Activated naive CD4-positive, alpha-beta T cell treated with anti-CD3 and anti-CD28 coated beads for 36 hours (primary cell): ENCODE measurements around the gene AMDHD1. TPM values are rescaled to one million over a fixed set of nuclear protein-coding genes. Genes with fewer than 3 reads are reported as not detected.
A peak's percentile ranks its signal among the peaks of the same experiment; 100 is the strongest.

Source experiments
- CTCF ChIA-PET: fragments of 350-600 bp; sonication (Branson Sonifier 250); formaldehyde crosslinking; loops from one replicate; lab custom pipeline; 2021; ENCODE audit warnings: antibody characterized with exemption; lab: Charles Lee
- DNase-seq: peaks from one replicate; pipeline ENCODE4 v3.0.0-alpha.2; 2020
- H3K27ac Mint-ChIP-seq: one replicate; pipeline ENCODE4 v1.8.0; 2021; ENCODE audit warnings: mild to moderate bottlenecking, mixed read lengths
- H3K27me3 Mint-ChIP-seq: one replicate; pipeline ENCODE4 v1.8.0; 2021; ENCODE audit warnings: low read depth, mixed read lengths
- H3K36me3 Mint-ChIP-seq: one replicate; pipeline ENCODE4 v1.8.0; 2021; ENCODE audit warnings: low read depth, mixed read lengths
- H3K4me1 Mint-ChIP-seq: one replicate; pipeline ENCODE4 v1.8.0; 2021; ENCODE audit warnings: low read depth, mixed read lengths
- H3K4me3 Mint-ChIP-seq: one replicate; pipeline ENCODE4 v1.8.0; 2021; ENCODE audit warnings: mild to moderate bottlenecking, moderate library complexity, mixed read lengths
- H3K9me3 Mint-ChIP-seq: one replicate; pipeline ENCODE4 v1.8.0; 2021; ENCODE audit warnings: mixed read lengths
- intact Hi-C: fragments of 100-400 bp; cut with micrococcal nuclease; formaldehyde crosslinking; loops from one replicate; pipeline ENCODE4 v1.15.1; 2023
- total RNA-seq, 2 experiments: library from RNA; stranded (reverse); gene quantifications; one replicate each; pipeline ENCODE4 v1.2.3, GENCODE V29; 2021

AMDHD1 gene
- total RNA-seq, 2 experiments from 2014 or later: 0.52 to 0.69 TPM

DNA sequence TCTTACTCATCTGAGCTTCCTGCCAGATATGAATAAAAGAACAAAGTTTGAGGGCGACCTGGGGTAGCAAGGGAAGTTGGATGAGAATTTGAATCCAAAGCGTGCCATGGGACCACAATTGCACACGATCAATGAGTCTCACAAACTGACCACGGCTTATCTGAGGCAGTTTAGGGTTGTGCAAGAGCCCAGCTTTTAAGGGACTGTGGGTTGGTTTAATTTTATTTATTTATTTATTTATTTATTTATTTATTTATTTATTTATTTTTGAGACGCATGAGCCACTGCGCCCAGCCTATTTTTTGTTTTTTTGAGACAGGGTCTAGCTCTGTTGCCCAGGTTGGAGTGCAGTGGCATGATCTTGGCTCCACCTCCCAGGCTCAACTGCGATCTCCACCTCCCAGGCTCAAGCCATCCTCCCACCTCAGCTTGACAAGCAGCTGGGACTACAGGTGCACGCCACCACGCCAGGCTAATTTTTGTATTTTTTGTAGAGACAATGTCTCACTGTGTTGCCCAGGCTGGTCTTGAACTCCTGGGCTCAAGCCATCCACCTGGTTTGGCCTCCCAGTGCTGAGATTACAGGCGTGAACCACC, 1.1 kb downstream of the AMDHD1 start:
- CTCF ChIA-PET: interaction anchor here (0.6 to 3.4 kb wide), 5 partner anchors 7 to 54 kb away, joined by 3 to 18 read pairs (median 3); no protein-coding TSS in a partner anchor
- Mint-ChIP-seq H3K9me3 (no peaks in the 10 kb centered on the region), H3K27ac (no peak overlapping the region), H3K36me3 (no peaks in the 10 kb centered on the region), H3K27me3 (no peaks in the 10 kb centered on the region), H3K4me1 (peaks cover 4% of the 10 kb centered on the region), H3K4me3 (peak overlapping the region; percentile 86)
- no peak for DNase-seq
- intact Hi-C loops: loop anchor here (5.0 to 10.0 kb wide), 7 partner anchors 268 to 1487 kb away; partner anchors contain the start of genes CDK17, CEP83, FGD6 and METAP2

DNA sequence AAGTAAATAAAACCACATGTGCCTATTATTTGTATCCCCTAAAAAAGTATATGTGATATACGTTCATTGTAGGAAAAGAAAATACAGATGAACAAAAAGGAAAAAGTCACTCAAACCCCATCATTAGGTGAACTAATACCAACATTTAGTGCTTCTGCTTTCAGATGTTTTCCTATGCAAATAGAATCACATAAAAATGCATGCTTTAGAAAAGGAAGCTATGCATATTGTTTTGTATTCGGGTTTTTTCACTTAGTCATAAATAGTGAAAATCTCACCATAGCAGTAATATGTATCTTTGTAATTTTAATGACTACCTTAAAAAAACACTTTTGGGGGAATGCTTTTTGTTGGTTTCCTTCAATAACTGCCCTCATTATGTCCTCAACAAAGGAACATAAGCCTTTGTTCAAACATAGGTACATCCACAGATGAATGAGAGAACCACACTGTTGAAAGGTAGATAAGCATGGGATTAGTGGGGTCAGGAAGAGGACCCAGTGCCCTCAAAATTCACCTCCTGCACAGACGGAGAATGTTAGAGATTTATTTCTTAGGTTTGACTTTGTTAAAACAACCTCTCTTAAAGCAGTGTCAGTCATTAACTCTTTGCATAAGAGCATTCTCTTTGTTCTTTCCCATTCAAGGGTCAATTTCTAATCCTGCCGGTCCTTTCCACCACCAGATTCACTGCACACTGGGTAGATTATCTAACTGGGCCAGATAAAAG, 6.5 kb downstream of the AMDHD1 start:
- H3K4me3 Mint-ChIP-seq: no peak overlapping the region
- intact Hi-C loops: loop anchor here (10.0 kb wide), 1 partner anchor 455 kb away; the partner anchor contains the start of gene CDK17
- no peaks in the 10 kb centered on the region for H3K9me3 Mint-ChIP-seq
- DNase-seq: no peak
- no peaks in the 10 kb centered on the region for H3K4me1 Mint-ChIP-seq
- H3K27me3 Mint-ChIP-seq: peaks cover 7% of the 10 kb centered on the region
- no peaks in the 10 kb centered on the region for H3K36me3 Mint-ChIP-seq
- no peak overlapping the region for H3K27ac Mint-ChIP-seq
- CTCF ChIA-PET: no interaction called here

GRCh38 chr12:95951515-95951914, 8.4 kb downstream of the AMDHD1 start:
- no peaks in the 10 kb centered on the region for H3K4me1 Mint-ChIP-seq
- CTCF ChIA-PET: interaction anchor here (0.9 kb wide), 1 partner anchor 8 kb away, joined by 3 read pairs; the partner anchor contains the start of gene AMDHD1
- H3K36me3 Mint-ChIP-seq: no peaks in the 10 kb centered on the region
- no peaks in the 10 kb centered on the region for H3K9me3 Mint-ChIP-seq
- intact Hi-C loops: no loop called here
- H3K4me3 Mint-ChIP-seq: no peak overlapping the region
- no peak overlapping the region for H3K27ac Mint-ChIP-seq
- H3K27me3 Mint-ChIP-seq: peaks cover 7% of the 10 kb centered on the region
- DNase-seq: no peak

DNA sequence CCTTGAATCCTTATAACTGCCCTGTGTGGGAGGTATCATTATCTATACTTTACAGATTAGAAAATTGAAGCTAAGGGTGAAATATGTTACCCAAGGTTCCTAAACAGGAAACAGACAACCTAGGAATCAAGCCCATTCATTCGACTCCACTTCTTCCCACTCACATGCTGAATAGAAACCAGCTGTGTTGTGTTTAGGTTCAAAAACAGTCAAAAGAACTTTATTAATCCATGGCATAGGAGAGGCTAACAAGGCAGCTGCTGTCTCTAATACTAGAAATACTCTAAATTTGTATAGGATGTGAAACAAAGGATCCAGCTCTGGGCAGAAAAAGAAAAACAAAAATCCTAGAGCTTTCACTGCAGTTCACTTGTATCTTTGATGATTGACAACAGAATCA, 9.9 kb downstream of the AMDHD1 start:
- Mint-ChIP-seq H3K27me3 (peaks cover 7% of the 10 kb centered on the region), H3K9me3 (no peaks in the 10 kb centered on the region), H3K36me3 (no peaks in the 10 kb centered on the region), H3K27ac (no peak overlapping the region), H3K4me3 (no peak overlapping the region), H3K4me1 (no peaks in the 10 kb centered on the region)
- CTCF ChIA-PET: interaction anchor here (0.6 to 3.5 kb wide), 5 partner anchors 34 to 458 kb away, joined by 3 to 13 read pairs (median 4); no protein-coding TSS in a partner anchor
- DNase-seq: no peak
- intact Hi-C loops: no loop called here

DNA sequence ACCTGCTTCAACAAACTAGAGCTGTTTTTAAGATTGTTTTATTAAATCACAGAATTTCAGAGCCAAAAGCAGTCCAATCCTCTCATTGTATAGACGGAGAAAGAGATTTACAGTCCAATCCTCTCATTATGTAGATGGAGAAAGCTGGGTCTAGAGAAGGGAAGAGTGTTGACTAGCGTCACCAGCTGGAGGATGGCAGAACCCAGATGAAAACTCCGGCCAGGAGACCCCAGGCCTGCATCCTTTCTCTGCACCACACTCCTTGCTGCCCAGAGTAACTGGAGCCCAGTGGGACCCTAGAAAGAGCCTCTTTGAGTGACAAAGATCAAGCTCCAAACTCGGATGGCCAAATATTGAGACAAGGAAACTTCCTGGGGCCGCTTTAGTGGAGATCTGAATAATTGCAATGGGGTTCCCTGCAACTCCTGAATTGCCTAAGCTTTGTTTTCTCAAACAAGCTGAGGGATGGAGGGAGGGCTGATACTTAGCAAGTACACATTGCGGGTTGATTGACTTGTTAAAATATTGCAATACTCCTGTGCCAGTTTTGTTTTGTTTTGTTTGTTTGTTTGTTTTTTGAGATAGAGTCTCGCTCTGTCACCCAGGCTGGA, 12.5 kb downstream of the AMDHD1 start:
- H3K4me3 Mint-ChIP-seq: no peak overlapping the region
- no peak for DNase-seq
- no peaks in the 10 kb centered on the region for H3K4me1 Mint-ChIP-seq
- CTCF ChIA-PET: interaction anchor here (1.1 to 3.5 kb wide), 4 partner anchors 12 to 43 kb away, joined by 3 to 13 read pairs (median 8); partner anchors contain the start of genes AMDHD1 and CCDC38
- peaks cover 7% of the 10 kb centered on the region for H3K27me3 Mint-ChIP-seq
- no peaks in the 10 kb centered on the region for H3K36me3 Mint-ChIP-seq
- no peaks in the 10 kb centered on the region for H3K9me3 Mint-ChIP-seq
- intact Hi-C loops: no loop called here
- no peak overlapping the region for H3K27ac Mint-ChIP-seq

DNA sequence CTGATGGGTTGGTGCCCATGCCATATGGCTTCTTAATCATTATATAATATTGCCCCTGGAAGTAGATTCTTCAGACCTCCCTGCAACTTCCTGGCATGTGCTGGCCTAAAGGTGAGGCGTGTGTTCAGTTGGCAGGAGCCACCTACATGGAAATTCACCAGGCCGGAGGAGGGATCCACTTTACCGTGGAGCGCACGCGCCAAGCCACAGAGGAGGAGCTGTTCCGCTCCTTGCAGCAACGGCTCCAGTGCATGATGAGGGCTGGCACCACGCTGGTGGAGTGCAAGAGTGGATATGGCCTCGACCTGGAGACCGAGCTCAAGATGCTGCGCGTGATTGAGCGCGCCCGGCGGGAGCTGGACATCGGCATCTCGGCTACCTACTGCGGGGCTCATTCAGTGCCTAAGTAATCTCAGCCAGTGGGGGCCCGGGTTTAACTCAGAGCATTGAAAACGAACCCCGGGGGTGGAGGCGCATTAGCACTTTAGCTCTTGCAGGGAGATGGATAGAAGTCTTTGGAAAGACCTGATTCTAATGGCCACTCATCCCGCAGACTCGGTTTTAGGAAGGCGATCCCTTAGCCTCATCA, 13.5 kb downstream of the AMDHD1 start:
- H3K9me3 Mint-ChIP-seq: no peaks in the 10 kb centered on the region
- H3K4me1 Mint-ChIP-seq: no peaks in the 10 kb centered on the region
- intact Hi-C loops: no loop called here
- CTCF ChIA-PET: interaction anchor here (1.5 to 2.0 kb wide), 2 partner anchors 13 to 41 kb away, joined by 5 to 11 read pairs; partner anchors contain the start of genes AMDHD1 and CCDC38
- DNase-seq: no peak
- no peak overlapping the region for H3K27ac Mint-ChIP-seq
- no peak overlapping the region for H3K4me3 Mint-ChIP-seq
- no peaks in the 10 kb centered on the region for H3K36me3 Mint-ChIP-seq
- H3K27me3 Mint-ChIP-seq: no peaks in the 10 kb centered on the region

GRCh38 chr12:95959107-95959506, 16.0 kb downstream of the AMDHD1 start:
- H3K4me1 Mint-ChIP-seq: no peaks in the 10 kb centered on the region
- CTCF ChIA-PET: interaction anchor here (0.6 to 2.4 kb wide), 3 partner anchors 40 to 214 kb away, joined by 3 to 8 read pairs (median 8); no protein-coding TSS in a partner anchor
- no peak overlapping the region for H3K27ac Mint-ChIP-seq
- no peak for DNase-seq
- intact Hi-C loops: loop anchor here (1.0 kb wide), 1 partner anchor 41 kb away; no protein-coding TSS in a partner anchor
- H3K36me3 Mint-ChIP-seq: no peaks in the 10 kb centered on the region
- H3K9me3 Mint-ChIP-seq: no peaks in the 10 kb centered on the region
- H3K27me3 Mint-ChIP-seq: no peaks in the 10 kb centered on the region
- H3K4me3 Mint-ChIP-seq: no peak overlapping the region

DNA sequence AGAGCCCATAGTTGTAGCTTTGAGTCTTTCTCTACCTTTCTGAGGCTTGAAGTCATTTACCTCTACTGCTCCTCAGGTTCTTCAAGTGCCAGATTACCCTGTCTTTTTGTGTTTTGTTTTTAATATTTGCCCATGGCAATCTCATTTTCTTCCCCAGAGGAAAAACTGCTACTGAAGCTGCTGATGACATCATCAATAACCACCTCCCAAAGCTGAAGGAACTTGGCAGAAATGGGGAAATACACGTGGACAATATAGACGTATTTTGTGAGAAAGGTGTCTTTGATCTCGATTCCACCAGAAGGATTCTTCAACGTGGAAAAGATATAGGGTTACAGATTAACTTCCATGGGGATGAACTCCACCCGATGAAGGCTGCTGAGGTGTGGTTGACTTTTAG, 17.1 kb downstream of the AMDHD1 start:
- Mint-ChIP-seq H3K9me3 (no peaks in the 10 kb centered on the region), H3K27me3 (no peaks in the 10 kb centered on the region), H3K27ac (no peak overlapping the region), H3K36me3 (no peaks in the 10 kb centered on the region), H3K4me3 (no peak overlapping the region), H3K4me1 (no peaks in the 10 kb centered on the region)
- intact Hi-C loops: no loop called here
- DNase-seq: no peak
- CTCF ChIA-PET: interaction anchor here (2.4 kb wide), 1 partner anchor 39 kb away, joined by 8 read pairs; no protein-coding TSS in a partner anchor

- H3K27ac Mint-ChIP-seq: no peak overlapping the region
- H3K4me3 Mint-ChIP-seq: no peak overlapping the region
- peaks cover 3% of the 10 kb centered on the region for H3K36me3 Mint-ChIP-seq
- no peaks in the 10 kb centered on the region for H3K9me3 Mint-ChIP-seq
- CTCF ChIA-PET: interaction anchor here (0.6 to 1.6 kb wide), 5 partner anchors 19 to 209 kb away, joined by 3 to 4 read pairs (median 3); partner anchors contain the start of gene AMDHD1
- H3K27me3 Mint-ChIP-seq: no peaks in the 10 kb centered on the region
- H3K4me1 Mint-ChIP-seq: no peaks in the 10 kb centered on the region
- intact Hi-C loops: no loop called here
- no peak for DNase-seq
Observed at GRCh38 chr12:95962222-95962621, 19.1 kb downstream of the AMDHD1 start.

DNA sequence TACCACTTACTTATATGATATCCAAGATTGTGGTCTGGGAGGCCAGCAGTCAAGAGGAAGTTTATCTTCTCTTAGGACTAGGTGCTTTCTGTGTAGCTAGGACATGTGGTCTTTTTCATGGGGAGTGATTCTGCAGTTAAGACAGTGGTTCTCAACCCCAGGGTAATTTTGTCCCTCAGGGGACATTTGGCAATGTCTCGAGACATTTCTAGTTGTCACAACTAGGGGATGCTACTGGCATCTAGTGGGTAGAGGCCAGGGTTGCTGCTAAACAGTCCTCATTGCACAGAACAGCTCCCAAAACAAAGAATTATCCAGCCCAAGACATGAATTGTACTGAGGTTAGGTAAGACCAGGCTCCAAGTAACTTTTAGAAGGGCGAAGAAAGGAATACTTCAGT, 20.0 kb downstream of the AMDHD1 start:
- Mint-ChIP-seq H3K4me1 (no peaks in the 10 kb centered on the region), H3K4me3 (no peak overlapping the region), H3K27ac (no peak overlapping the region), H3K9me3 (no peaks in the 10 kb centered on the region), H3K27me3 (no peaks in the 10 kb centered on the region), H3K36me3 (peaks cover 3% of the 10 kb centered on the region)
- CTCF ChIA-PET: interaction anchor here (1.3 to 1.6 kb wide), 2 partner anchors 36 to 45 kb away, joined by 4 read pairs; no protein-coding TSS in a partner anchor
- DNase-seq: no peak
- intact Hi-C loops: no loop called here

GRCh38 chr12:95966287-95966870, 23.2 kb downstream of the AMDHD1 start:
- CTCF ChIA-PET: interaction anchor here (0.7 to 1.0 kb wide), 2 partner anchors 33 to 1226 kb away, joined by 3 read pairs; no protein-coding TSS in a partner anchor
- intact Hi-C loops: no loop called here
- Mint-ChIP-seq H3K27me3 (no peaks in the 10 kb centered on the region), H3K9me3 (no peaks in the 10 kb centered on the region), H3K4me1 (no peaks in the 10 kb centered on the region), H3K36me3 (peaks cover 3% of the 10 kb centered on the region), H3K27ac (no peak overlapping the region), H3K4me3 (no peak overlapping the region)
- DNase-seq: no peak
